NCI-H2029 treated with DMSO at 0.1 percent for 48 hours (cell line): Measurements from ENCODE around the gene FOXP3.

Source experiments
- DNase-seq: peaks from one replicate; lab custom pipeline; 2025; lab: John Stamatoyannopoulos, UW

Gene FOXP3

DNA sequence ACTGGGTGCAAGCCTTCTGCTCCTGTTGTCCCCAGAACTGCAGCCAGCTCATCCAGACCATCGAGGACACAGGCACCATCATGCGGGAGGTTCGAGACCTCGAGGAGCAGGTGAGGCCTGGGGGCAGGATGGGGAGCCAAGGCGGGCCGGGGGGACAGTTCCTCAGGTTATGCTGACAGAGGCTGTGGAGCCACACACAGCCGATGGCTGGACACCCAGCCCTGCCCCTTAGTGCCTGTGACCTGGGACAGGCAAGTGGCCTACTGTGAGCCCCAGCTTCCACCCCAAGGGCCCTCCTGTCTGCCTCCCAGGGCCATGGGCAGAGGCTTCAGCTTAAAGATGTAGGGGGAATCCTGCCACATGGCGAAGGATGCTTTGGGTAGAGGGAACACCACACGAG is 14.9 kb downstream of the FOXP3 start:
- DNase-seq: no peak

DNA sequence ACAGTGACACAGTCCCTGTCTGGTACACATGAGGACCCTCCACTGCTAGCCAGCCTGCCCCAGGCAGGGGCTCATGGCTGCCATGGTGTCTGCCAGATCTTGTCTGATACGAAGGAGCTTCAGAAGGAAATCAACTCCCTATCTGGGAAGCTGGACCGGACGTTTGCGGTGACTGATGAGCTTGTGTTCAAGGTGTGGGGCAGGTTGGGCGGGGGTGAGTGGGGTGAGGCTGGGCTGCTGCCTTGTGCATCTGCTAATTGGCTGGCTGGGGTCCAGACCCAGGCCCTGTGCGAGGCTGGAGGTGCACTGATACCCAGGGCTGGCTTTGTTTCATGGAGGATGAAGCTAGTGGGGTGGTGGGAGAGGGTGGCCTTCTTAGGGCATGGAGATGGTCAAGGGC is 15.4 kb downstream of the FOXP3 start:
- no peak for DNase-seq

DNA sequence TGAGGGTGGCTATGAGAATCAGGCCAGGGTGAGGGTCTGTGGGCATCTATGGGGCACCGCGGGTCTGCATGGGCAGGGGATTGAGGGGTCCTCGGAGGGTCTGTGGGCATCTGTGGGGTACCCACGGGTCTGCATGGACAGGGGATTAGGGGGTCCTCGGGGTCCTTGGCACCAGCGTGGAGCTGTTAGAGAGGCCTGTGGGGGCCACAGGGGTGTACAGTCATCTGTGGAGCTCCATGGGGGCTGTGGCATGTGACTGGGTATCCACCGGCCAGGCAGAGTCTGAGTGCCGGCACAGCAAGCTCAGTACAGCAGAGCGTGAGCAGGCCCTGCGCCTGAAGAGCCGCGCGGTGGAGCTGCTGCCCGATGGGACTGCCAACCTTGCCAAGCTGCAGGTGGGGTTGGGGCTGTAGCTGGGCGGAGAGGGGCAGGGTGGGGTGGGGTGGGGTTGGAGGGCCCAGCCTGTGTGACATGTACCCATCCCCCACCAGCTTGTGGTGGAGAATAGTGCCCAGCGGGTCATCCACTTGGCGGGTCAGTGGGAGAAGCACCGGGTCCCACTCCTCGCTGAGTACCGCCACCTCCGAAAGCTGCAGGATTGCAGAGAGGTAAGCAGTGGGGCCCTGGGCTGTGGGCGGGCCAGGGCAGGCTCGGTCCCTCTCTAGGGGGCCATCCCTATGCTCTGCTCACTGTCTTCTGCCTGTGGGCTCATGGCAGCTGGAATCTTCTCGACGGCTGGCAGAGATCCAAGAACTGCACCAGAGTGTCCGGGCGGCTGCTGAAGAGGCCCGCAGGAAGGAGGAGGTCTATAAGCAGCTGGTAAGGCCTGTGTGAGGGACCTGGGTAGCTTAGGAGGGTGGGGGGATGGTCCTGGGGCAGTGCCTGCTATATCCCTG is 16.3 kb downstream of the FOXP3 start:
- DNase-seq: no peak

DNA sequence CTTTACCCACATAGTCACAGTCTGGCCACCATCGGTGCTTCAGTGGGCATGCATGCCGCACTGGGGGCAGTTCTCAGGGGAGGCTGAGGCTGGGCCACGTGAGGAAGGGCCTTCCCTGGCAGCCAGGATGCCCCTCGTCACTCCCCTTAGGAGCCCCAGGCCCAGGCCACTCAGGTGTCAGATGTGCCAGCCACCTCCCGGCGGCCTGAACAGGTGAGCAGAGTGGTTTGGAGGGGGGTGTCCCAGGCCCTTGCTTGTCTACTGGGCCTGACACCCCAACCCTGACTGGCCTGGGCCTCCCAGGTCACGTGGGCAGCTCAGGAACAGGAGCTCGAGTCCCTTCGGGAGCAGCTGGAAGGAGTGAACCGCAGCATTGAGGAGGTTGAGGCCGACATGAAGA is 17.2 kb downstream of the FOXP3 start:
- DNase-seq: no peak

DNA sequence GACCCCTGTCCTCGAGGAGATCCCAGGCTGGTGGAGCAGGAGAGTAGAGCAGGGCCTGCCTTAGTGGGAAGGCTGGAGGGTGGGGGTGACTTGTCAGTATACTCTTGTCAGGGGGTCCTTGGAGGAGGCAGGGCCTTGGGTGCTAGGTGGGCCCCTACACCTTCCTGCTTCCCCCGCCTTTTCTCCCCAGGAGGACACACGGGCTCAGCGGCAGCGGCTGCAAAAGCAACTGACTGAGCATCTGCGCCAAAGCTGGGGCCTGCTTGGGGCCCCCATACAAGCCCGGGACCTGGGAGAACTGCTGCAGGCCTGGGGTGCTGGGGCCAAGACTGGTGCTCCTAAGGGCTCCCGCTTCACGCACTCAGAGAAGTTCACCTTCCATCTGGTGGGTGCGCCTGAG is 18.0 kb downstream of the FOXP3 start:
- DNase-seq: no peak

DNA sequence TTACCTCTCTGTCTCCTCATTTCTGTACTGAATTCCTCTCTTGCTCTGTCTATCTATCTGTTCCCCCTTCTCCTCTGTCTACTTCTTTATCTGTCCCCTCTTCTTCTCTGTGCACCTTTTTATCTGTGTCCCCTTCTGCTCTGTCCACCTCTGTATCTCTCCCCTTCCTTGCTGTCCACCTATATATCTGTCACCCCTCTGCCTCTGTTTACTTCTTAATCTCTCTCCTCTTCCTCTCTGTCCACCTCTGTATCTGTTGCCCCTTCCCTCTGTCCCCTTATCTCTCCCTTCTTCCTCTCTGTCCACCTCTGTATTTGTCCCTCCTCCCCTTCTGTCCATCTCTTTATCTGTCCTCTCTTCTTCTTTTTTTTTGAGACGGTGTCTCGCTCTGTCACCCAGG is 20.3 kb downstream of the FOXP3 start:
- DNase-seq: no peak

DNA sequence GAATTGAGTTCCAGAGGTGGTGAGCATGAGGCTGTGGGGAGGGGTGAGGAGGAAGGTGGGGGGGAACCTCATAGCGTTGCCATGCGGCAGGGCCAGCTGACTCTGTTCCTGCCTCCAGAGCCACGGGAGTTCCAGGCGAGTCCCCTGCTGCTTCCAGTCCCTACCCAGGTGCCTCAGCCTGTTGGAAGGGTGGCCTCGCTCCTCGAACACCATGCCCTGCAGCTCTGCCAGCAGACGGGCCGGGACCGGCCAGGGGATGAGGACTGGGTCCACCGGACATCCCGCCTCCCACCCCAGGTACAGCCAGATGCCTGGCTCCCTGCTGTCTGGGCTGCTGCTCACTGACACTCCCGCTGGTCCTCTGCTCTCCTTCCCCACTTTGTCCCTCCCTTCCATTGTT is 21.3 kb downstream of the FOXP3 start:
- no peak for DNase-seq

DNA sequence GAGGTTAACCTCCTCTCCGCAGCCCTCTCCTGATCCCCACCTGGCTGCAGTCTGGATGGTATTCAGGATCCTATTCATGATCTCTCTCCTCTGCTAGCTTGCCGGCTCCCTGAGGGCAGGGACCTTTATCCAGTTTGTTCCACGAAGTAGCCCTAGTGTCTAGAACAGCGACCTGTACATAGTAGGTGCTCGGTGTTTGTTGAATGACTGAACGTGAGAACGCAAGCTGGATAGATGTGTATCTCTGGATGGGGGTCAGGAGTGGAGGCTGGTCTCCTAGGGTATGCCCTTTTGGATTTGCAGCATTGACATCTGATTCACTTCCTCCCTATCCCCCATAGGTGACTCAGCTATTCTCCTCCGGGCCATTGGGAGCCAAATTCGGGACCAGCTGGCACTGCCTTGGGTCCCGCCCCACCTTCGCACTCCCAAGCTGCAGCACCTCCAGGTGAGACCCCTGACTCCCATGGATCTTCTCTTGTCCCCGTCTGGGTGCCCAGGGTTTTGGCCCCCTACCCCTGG is 21.9 kb downstream of the FOXP3 start:
- DNase-seq: no peak

DNA sequence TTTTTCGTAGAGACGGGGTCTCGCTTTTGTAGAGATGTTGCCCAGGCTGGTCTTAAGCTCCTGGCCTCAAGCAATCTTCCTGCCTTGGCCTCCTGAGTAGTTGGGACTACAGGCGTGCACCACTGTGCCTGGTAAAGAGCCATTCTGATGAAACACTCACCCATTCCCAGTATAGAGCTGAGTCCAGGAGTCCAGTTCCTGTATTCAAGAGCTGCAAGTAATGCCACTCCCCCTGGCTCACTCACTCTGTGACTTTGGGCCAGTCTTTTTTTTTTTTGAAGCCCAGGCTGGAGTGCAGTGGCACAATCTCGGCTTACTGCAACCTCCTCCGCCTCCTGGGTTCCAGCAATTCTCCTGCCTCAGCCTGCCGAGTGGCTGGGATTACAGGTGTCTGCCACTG is 25.8 kb downstream of the FOXP3 start:
- DNase-seq: no peak

DNA sequence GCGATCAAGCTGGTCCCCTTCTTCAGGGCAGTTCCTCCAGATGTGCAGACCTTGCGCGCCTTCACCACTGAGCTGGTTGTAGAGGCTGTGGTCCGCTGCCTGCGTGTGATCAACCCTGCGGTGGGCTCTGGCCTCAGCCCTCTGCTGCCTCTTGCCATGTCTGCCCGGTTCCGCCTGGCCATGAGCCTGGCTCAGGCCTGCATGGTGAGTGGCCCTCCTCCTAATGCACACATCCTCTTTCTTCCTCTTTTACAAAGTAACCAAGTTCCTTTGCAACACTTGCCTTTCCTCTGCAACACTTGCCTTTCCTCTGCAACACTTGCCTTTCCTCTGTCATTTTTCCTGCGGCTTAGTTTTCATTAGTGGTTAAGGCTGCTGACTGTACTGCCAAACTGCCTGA is 27.4 kb downstream of the FOXP3 start:
- no peak for DNase-seq

DNA sequence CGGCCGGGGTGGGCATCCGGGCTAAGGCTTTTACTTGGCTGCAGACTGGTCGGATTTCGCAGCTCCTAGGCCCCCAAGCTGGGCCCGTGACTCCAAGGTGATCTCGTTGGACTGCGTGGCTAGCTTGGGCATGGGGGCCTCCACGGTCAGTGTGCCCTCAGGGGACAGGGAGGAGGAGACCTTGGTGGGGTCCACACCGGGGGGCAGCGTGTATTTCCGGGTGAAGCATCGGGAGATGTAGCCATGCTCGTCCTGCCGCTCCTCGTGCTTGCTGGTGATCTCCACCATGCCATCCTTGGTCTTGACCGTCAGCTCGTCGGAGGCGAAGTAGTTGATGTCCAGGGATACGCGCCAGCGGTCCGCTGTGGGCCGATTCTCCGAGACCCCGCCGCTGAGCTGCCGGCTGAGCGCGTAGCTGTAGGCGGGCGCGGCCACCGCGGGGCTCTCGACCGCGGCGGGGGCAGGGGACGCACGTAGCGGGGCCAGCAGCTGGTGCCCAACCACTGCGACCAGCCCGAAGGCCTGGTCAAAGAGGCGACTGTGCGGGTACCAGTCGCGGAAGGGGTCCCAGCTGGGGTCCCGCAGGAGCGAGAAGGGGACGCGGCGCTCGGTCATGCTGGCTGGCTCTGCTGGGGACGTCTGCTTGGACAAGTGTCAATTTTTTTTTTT is 30.5 kb downstream of the FOXP3 start:
- no peak for DNase-seq

DNA sequence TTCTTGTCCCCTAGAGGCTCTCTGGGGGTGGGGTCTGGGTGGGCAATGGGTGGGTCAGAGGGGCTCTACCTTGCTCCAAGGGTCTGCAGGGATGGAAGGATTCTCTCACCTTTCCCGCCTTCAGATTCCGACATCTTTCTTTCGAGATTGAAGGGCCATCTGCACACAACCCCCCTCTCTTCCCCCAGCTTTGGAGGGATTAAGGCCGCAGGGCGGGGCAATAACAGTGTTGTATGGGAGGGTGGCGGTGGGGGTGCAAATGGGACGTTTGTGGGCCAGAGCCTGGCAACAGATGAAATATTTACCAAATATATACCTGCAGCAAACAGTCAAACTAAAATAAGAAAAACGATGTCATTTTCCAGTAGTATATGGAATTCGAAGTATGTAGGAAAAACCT is 31.3 kb downstream of the FOXP3 start, which contains the start of gene CACNA1F:
Gene CACNA1F (minus strand): TSS at position 165 of the 400 bp plus-strand sequence. CDS start 31 bp downstream, at position 134.
- DNase-seq: no peak

DNA sequence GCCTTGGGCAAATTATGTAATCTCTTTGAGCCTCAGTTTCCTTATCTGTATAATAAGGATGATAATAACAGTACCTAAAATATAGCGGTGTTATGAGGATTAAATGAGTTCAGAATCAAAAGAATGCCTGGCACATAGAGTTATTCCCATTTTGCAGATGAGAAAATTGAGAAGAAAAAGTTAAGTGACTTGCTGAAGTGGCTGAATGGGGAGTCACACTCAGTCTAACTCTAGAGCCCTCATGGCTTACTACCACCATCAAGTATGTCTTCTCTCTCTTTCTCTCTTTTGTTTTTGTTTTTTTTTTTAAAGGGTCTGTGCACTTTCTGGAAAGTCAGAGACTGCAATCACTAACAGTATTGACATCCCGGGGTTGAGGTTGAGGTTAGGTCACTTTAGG is 32.0 kb downstream of the FOXP3 start:
- no peak for DNase-seq

DNA sequence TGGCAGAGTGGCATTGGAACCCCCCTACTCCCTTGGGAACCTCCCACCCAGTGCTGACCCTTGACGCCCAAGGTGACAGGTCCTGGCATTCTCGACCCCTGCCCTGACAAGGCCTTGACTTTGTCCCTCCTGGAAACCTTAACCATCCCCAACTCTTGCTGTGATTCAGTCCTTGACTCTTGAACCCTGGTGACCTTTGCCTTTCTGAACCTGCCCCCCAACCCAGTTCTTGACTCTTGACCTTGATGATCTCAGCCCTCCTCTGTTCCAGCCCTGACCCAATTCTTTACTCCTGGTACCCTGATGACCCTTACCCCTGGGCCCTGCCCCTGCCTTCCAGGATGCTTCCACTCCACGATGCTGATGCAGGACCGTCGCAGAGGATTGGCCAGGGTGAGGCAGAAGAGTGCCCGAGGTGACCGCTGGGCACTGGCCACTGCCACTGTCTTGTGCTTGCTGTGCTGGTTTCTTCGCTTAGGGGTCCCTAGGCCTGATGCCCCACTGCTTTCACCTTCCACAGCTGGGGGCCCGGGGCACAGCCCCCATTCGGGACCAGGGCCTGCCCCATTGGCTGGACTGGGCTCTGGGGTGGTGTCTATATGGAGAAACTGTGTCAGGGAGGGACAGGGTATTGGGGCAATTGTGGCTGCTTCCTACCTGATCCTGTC is 33.0 kb downstream of the FOXP3 start:
- no peak for DNase-seq

DNA sequence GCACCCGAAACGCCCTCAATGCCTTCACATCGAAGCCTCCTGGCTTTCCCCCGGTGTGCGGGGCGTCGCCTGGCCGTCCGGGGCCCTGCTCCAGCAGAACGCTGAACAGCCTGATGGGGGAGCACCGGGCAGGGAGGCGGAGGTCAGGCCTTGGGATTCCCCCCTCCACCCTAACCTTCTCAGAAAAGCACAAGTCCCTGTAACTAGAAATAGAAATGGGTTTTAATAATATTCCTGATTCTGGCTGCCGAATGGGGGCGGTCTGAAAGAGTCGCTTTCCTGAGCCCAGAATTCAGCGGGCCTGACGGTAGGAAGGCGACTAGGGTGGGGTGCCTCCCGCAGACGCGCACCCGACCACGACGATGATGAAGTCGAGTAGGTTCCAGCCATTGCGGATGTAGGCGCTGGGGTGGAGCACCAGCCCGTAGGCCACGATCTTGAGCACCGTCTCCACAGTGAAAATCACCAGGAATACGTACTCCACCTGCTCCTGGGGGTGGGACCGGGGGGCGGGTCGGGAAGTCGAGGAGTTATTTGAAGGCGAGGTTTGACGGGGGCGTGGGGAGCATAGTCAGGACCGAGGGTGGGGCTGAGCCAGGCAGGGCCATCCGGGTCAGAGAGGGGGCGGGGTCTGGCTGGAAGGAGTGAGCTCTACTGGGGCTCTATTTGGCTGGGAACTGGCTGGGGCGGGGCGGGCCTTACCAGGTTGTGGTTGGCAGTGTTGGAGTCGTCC is 33.8 kb downstream of the FOXP3 start:
- no peak for DNase-seq

DNA sequence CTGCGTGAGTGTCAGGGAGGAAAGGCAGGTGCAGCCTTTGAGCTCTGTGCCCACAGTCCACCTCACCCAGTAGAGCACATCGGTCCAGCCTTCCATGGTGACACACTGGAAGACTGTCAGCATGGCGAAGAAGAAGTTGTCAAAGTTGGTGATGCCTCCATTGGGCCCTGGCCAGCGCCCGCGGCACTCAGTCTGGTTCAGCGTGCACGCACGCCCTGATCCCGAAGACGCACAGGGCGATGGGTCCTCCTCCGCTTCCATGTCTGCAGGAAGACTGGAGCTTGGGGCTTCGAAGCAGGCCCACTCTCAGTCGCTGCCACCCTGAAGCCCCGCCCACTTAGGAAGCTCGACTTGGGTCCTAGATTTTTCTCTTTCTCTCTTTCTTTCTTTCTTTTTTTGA is 36.3 kb downstream of the FOXP3 start:
- DNase-seq: no peak

DNA sequence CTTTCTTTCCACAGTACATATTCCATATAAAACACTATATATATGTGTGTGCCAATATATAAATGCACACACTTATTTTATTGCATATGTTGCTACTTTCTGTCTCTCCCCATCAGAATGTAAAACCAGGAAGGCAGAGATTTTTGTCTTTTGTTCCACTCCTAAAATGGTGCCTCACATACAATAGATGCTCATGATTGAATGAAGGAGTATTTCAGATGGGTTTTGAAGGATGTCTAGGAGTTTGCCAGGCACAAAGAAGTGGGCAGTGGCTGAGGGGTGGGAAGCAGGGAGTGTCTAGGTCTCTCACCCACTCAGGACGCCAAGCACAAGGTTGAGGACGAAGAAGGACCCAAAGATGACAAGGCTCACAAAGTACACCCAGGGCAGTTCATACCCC is 36.8 kb downstream of the FOXP3 start:
- DNase-seq: no peak

DNA sequence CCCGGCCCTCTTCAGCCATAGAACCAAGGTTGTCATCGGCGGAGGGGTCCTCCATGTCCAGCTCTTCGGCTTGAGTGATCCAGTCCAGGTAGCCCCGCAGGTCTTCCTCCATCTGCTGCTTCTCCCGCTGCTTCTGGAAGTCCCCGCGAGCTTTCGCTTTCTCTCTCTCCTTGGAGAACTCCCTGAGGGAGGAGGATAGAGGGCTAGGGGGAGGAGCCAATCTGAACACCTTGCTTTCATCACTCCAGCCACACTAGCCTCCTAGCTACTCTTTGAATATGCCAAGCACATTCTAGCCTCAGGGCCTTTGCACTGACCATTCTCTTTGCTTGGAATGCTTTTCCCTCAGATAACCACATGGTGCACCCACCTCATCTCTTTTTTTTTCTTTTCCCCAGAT is 37.6 kb downstream of the FOXP3 start:
- no peak for DNase-seq

DNA sequence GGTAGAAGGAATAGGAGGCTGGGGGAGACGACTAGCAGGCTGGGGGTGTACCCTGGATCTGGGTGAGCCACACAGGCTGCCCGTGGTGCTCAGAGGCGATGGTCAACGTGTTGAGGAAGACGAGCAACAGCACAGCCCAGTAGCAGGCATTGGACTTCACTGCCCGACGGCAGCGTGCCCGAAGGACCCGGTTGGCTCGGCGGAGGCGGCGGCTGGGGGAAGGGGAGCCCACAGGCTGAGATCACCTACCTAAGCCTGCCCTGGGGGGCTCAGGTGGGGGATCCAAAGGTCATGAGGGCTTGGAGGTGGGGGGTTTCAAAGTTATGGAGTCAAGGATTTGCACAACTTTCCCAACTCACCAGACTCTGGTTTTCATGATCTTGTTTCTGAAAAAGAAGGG is 38.7 kb downstream of the FOXP3 start:
- no peak for DNase-seq

DNA sequence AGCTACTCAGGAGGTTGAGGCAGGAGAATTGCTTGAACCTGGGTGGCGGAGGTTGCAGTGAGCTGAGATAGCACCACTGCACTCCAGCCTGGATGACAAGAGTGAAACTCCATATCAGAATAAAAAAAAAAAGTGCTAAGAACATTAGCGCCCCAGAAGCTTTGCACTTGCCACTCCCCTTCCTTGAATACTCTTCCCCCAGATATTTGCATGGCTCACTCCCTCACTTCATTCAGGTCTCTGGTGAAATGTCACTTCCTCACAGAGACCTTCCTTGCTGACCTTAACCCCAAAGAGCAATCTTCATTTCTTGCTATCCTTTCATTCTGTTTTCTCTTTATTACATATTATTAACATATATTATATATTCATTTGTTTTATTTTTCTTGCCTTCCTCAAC is 42.6 kb downstream of the FOXP3 start:
- DNase-seq: no peak

DNA sequence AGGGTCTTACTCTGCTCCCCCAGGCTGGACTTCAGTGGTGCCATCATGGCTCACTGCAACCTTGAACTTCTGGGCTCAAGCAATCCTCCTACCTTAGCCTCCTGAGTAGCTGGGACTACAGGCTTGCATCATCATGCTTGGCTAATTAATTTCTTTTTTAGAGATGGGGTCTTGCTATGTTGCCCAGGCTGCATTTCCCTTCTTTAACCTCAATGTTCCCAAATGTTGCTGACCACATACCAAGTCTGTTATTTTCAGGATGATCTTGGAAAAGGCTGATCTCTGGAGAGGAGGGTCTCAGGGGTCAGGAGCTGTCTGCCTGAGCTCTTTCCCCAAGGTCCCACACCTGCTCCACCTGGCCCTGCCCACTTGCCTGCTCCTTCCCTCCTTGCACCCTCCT is 44.4 kb downstream of the FOXP3 start:
- no peak for DNase-seq

DNA sequence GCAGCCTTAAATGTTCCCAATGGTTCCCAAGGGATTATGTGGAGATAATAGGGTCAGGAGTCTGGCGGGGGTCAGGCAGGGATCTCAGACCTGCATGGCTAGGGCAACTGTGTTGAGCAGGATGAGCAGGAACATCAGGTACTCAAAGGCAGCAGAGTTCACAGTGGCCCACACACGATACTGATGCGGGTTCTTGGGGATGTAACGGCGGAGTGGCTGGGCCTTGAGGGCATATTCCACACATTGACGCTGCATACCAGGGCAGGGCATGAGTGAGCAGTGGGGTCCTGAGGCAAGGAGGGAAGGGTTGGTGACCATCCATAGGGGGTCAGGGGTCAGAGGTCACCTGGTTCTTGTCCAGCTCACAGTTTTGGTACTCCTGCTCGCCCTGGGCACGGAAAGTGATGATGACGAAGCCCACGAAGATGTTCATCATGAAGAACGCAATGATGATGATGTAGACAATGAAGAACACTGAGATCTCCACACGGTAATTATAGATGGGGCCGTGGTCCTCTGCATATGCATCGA is 49.4 kb downstream of the FOXP3 start:
- no peak for DNase-seq
